ENCODE results near the gene ITPKC. TPM values are rescaled to one million over a fixed set of nuclear protein-coding genes. Genes with fewer than 3 reads are reported as not detected.

Gene ITPKC
- polyA plus RNA-seq, 3 donors: 2.7 to 5.7 (median 2.9) TPM

- peak overlapping the region in 2 of 3 experiments; percentile 16 to 67 for H3K4me3 ChIP-seq (replicated peaks in 1 of 3; ENCODE audit: low read depth in 2 of 3, low read length in 3 of 3)
- H4K20me1 ChIP-seq (ENCODE audit: insufficient read depth, low read length): peaks cover 44% of the 10 kb centered on the region
- no peak overlapping the region for H2AFZ ChIP-seq (ENCODE audit: insufficient read depth, low read depth, low read length, poor library complexity, severe bottlenecking)
- Mint-ChIP-seq H3K4me1 (peaks cover 52% of the 10 kb centered on the region), H3K9me3 (no peaks in the 10 kb centered on the region), H3K36me3 (peaks cover 36 to 47% of the 10 kb centered on the region in 2 donors), H3K4me3 (peak overlapping the region; percentile 75 to 80), H3K27ac (peak overlapping the region; percentile 91 to 99 (median 95)), H3K27me3 (ENCODE audit: low read depth in 3 of 3) (peaks cover 0 to 5% (median 0%) of the 10 kb centered on the region in 3 donors)
- H3K4me1 ChIP-seq (ENCODE audit: control insufficient read depth in 1 of 2, insufficient read depth in 2 of 2, low read length in 2 of 2): peaks cover 61 to 68% of the 10 kb centered on the region in 2 donors
- H3K9me3 ChIP-seq (replicated peaks in 1 of 2; ENCODE audit: control insufficient read depth in 1 of 2, insufficient read depth in 1 of 2, low read length in 2 of 2): no peaks in the 10 kb centered on the region
- TF ChIP-seq CTCF (IDR thresholded peaks at IDR 0.05): no peak
- peaks cover 80% of the 10 kb centered on the region for H3K79me2 ChIP-seq (ENCODE audit: insufficient read depth, low read length)
- peaks cover 26 to 43% of the 10 kb centered on the region in 2 donors for H3K36me3 ChIP-seq (replicated peaks in 1 of 2; ENCODE audit: control insufficient read depth in 1 of 2, insufficient read depth in 2 of 2, low read length in 2 of 2)
- peak overlapping the region; percentile 77 for H3K4me2 ChIP-seq (replicated peaks; ENCODE audit: extremely low read depth, low read length, poor library complexity, severe bottlenecking)
- H3K27me3 ChIP-seq (ENCODE audit: control insufficient read depth in 2 of 2, insufficient read depth in 2 of 2, low read length in 2 of 2): no peaks in the 10 kb centered on the region
- WGBS (ENCODE audit: insufficient coverage): 54% methylated on average over 4 of the region's 9 CpGs
- peak; percentile 62 to 84 (median 62) for DNase-seq
- peak overlapping the region; percentile 80 to 88 for H3K27ac ChIP-seq (ENCODE audit: low read depth in 1 of 2, low read length in 2 of 2)
- intact Hi-C loops (cut with micrococcal nuclease): loop anchor here (5.0 to 10.0 kb wide), 2 partner anchors 43 to 50 kb away; partner anchors contain the start of gene EGLN2 (in 1 of the 2)
- H3K9ac ChIP-seq (ENCODE audit: insufficient read depth, low read length, poor library complexity, severe bottlenecking): peak overlapping the region; percentile 56
Measured at GRCh38 chr19:40754611-40755247, 37.8 kb downstream of the ITPKC start.

- peaks cover 79% of the 10 kb centered on the region for H3K79me2 ChIP-seq (ENCODE audit: insufficient read depth, low read length)
- no peak for TF ChIP-seq CTCF (IDR thresholded peaks at IDR 0.05)
- H3K9me3 ChIP-seq (replicated peaks in 1 of 2; ENCODE audit: control insufficient read depth in 1 of 2, insufficient read depth in 1 of 2, low read length in 2 of 2): no peaks in the 10 kb centered on the region
- H3K27me3 Mint-ChIP-seq (ENCODE audit: low read depth in 3 of 3): peaks cover 0 to 5% (median 0%) of the 10 kb centered on the region in 3 donors
- H3K36me3 ChIP-seq (replicated peaks in 1 of 2; ENCODE audit: control insufficient read depth in 1 of 2, insufficient read depth in 2 of 2, low read length in 2 of 2): peaks cover 31 to 48% of the 10 kb centered on the region in 2 donors
- H3K4me1 ChIP-seq (ENCODE audit: control insufficient read depth in 1 of 2, insufficient read depth in 2 of 2, low read length in 2 of 2): peaks cover 55 to 63% of the 10 kb centered on the region in 2 donors
- no peaks in the 10 kb centered on the region for H3K27me3 ChIP-seq (ENCODE audit: control insufficient read depth in 2 of 2, insufficient read depth in 2 of 2, low read length in 2 of 2)
- peak overlapping the region; percentile 56 for H3K9ac ChIP-seq (ENCODE audit: insufficient read depth, low read length, poor library complexity, severe bottlenecking)
- H3K4me3 Mint-ChIP-seq: no peak overlapping the region
- H3K27ac ChIP-seq (ENCODE audit: low read depth in 1 of 2, low read length in 2 of 2): peak overlapping the region; percentile 80 to 88
- H4K20me1 ChIP-seq (ENCODE audit: insufficient read depth, low read length): peaks cover 49% of the 10 kb centered on the region
- peaks cover 47% of the 10 kb centered on the region for H3K4me1 Mint-ChIP-seq
- H3K4me2 ChIP-seq (replicated peaks; ENCODE audit: extremely low read depth, low read length, poor library complexity, severe bottlenecking): peak overlapping the region; percentile 33
- no peak overlapping the region for H2AFZ ChIP-seq (ENCODE audit: insufficient read depth, low read depth, low read length, poor library complexity, severe bottlenecking)
- WGBS (ENCODE audit: insufficient coverage): no CpG with 5 or more reads among the region's 3 CpGs
- peaks cover 40 to 50% of the 10 kb centered on the region in 2 donors for H3K36me3 Mint-ChIP-seq
- H3K9me3 Mint-ChIP-seq: no peaks in the 10 kb centered on the region
- peak overlapping the region in 1 of 3 experiments; percentile 67 for H3K4me3 ChIP-seq (replicated peaks in 1 of 3; ENCODE audit: low read depth in 2 of 3, low read length in 3 of 3)
- peak in 1 of 3 donors; percentile 23 for DNase-seq
- peak overlapping the region; percentile 91 to 99 (median 95) for H3K27ac Mint-ChIP-seq
- intact Hi-C loops (cut with micrococcal nuclease): loop anchor here in 1 of 2 donors (10.0 kb wide), 1 partner anchor 50 kb away; no protein-coding TSS in a partner anchor
Measured at GRCh38 chr19:40755248-40755624, 38.3 kb downstream of the ITPKC start.
